GM20000 (cell line): ENCODE results near the gene POMT1.

Experiments used
- DNase-seq: peaks from one replicate; pipeline ENCODE4 v3.0.0; 2012; ENCODE audit warnings: low spot score
- CTCF ChIP-seq: IDR thresholded peaks from 2 replicates; pipeline ENCODE4 v1.5.1; 2012; ENCODE audit warnings: mild to moderate bottlenecking, control low read depth; ENCODE audit errors: extremely low read depth, missing control alignments

POMT1 gene

DNA sequence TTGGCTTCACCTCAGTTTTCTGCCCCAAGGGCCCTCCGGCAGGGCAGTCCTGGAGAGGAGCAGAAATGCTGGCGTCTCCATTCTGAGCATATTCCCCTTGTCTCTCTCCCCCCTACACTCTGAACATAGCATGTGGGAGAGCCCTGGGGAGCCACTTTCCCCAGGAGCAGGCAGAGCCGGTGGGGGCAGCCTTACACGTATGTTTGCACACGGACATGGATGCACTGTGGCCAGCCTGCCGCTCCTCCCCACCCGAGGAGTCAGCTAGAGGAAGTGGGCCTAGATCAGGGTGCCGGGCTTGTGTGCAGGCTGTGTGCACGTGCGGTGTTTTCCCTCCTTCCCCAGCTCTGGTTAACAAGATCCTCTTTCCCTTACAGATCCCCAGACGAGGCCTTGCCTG lies 25.4 kb upstream of the POMT1 start:
- no peak for TF ChIP-seq CTCF
- DNase-seq = no peak

DNA sequence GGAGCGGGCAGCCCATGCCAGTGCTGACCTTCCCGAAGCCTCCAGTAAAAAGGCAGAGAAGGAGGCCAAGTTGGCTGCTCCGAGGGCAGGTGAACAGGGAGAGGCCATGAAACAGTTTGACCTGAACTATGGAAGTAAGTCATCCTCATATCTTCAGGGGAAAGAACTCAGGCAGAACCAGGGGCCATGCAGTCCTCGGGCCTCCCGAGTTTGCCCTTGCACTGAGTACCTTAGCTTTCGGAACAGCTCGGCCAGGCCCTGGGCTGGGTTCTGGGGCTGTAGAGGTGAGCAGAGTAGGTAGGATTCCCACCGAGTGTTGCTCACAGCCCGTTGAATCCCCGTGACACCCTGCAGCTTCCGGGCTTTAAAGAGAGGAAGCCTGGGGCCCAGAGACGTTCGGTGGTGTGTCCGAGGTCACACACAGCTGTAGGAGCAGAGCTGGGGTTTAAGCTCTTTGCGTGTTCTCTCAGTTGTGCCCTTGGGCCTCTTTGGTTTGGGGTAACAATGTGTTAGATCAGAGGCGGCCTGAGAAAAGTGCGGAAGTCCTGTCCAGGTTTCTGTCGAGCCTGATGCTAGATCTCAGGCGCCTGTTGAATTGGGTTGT lies 24.8 kb upstream of the POMT1 start:
- DNase-seq = no peak
- no peak for TF ChIP-seq CTCF

- DNase-seq = peak; percentile 61
- TF ChIP-seq CTCF = peak; percentile 12
Observed at GRCh38 chr9:131478421-131478868, 24.3 kb upstream of the POMT1 start.

DNA sequence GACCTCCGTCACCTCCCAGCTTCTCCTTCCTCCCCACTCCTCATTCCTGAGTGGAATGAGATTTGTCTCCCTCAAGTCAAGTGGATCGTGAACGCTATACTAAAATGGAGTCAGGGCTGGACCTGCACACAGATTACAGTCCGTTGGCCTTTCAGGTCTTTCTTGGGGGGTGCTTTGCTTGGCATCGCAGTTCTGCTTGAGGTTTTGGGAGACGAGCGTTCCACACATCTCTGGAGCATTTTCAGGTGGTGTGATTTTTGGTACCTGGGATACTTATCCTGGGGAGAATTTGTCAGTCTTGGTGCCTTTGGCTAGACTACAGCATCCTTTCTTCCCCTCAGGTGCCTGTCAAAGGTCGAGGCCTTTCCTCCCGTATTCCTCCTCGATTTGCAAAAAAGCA lies 23.8 kb upstream of the POMT1 start:
- DNase-seq = no peak
- TF ChIP-seq CTCF = no peak

DNA sequence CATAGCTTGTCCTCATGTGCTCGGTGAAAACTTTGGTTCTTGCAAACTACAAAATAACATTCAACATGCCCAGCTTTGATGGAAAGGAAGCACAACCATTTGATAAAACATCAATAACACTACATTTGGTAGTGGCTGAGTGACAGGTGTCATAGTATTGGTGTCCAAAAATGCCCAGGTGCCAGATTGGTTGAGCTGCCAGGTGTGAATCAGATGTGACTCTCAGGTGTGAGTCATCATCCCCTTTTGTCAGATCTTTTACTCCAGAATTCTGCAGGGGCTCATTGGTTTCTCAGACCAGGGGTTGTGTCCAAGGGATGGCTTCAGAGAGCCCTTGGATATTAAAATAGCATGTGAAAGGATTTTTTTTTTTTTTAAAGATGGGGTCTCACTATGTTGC lies 22.5 kb upstream of the POMT1 start:
- TF ChIP-seq CTCF = no peak
- no peak for DNase-seq

GRCh38 chr9:131481441-131482342 lies 21.0 kb upstream of the POMT1 start:
- TF ChIP-seq CTCF = no peak
- DNase-seq = no peak

GRCh38 chr9:131482343-131483006 lies 20.2 kb upstream of the POMT1 start:
- no peak for TF ChIP-seq CTCF

More at GRCh38 chr9:131482343-131483006, 20.2 kb upstream of the POMT1 start:
- DNase-seq = no peak
